ENCODE data around the gene BDKRB2. TPM values are rescaled to one million over a fixed set of nuclear protein-coding genes. Genes with fewer than 3 reads are reported as not detected.

The BDKRB2 gene
- total and polyA plus RNA-seq, 2 donors (not counting 1 experiment from before 2014, with no cell fraction given), result not detected

GRCh38 chr14:96250485-96250884, 45.8 kb downstream of the BDKRB2 start:
- DNase-seq, result no peak
- H3K27ac Mint-ChIP-seq, result no peak overlapping the region
- no peak overlapping the region for H3K4me2 ChIP-seq (replicated peaks; ENCODE audit: low read depth, low read length, poor library complexity, severe bottlenecking)
- peaks cover 0 to 3% (median 0%) of the 10 kb centered on the region in 3 donors for H3K9me3 ChIP-seq (ENCODE audit: control extremely low read depth in 1 of 3, control insufficient read depth in 2 of 3, insufficient read depth in 1 of 3, low read length in 2 of 3)
- H3K79me2 ChIP-seq (ENCODE audit: control insufficient read depth, insufficient read depth, low read length), result no peaks in the 10 kb centered on the region
- TF ChIP-seq EZH2 (IDR thresholded peaks at IDR 0.05; ENCODE audit: borderline replicate concordance, insufficient read depth, low read depth, low read length, poor library complexity, severe bottlenecking) (no peak), CTCF (IDR thresholded peaks at IDR 0.05) (no peak)
- no peak overlapping the region for H3K4me3 ChIP-seq (ENCODE audit: control extremely low read depth in 1 of 5, extremely low read depth in 1 of 5, insufficient read depth in 1 of 5, low read depth in 2 of 5, low read length in 4 of 5)
- no peaks in the 10 kb centered on the region for H4K20me1 ChIP-seq (ENCODE audit: control insufficient read depth, insufficient read depth, low read length, poor library complexity, severe bottlenecking)
- H3K27me3 Mint-ChIP-seq, result peaks cover 64% of the 10 kb centered on the region
- POLR2A ChIA-PET, result no interaction called here
- H3K4me1 ChIP-seq (ENCODE audit: control insufficient read depth in 2 of 2, insufficient read depth in 2 of 2, low read length in 2 of 2), result no peaks in the 10 kb centered on the region
- no peak for ATAC-seq (ENCODE audit: low read depth)
- peaks cover 0 to 23% (median 0%) of the 10 kb centered on the region in 4 experiments for H3K27me3 ChIP-seq (replicated peaks in 1 of 4; ENCODE audit: control extremely low read depth in 1 of 4, control insufficient read depth in 3 of 4, insufficient read depth in 4 of 4, low read length in 3 of 4)
- H2AFZ ChIP-seq (ENCODE audit: insufficient read depth, low read depth, low read length, poor library complexity, severe bottlenecking), result no peak overlapping the region
- intact Hi-C loops (cut with micrococcal nuclease), result no loop called here
- peaks cover 2% of the 10 kb centered on the region for H3K9me3 Mint-ChIP-seq (ENCODE audit: insufficient read depth)
- no peaks in the 10 kb centered on the region for H3K4me1 Mint-ChIP-seq
- H3K36me3 ChIP-seq (replicated peaks in 1 of 2; ENCODE audit: control extremely low read depth in 1 of 2, control insufficient read depth in 1 of 2, extremely low read depth in 1 of 2, insufficient read depth in 2 of 2, low read length in 1 of 2), result no peaks in the 10 kb centered on the region
- no peak overlapping the region for H3K9ac ChIP-seq (ENCODE audit: low read length)
- H3K27ac ChIP-seq (ENCODE audit: low read length in 2 of 2), result no peak overlapping the region
- 67% methylated on average over 1 of the region's 3 CpGs for WGBS (ENCODE audit: insufficient coverage)
- no peak overlapping the region for H3K4me3 Mint-ChIP-seq
- CTCF ChIA-PET, result no interaction called here

DNA sequence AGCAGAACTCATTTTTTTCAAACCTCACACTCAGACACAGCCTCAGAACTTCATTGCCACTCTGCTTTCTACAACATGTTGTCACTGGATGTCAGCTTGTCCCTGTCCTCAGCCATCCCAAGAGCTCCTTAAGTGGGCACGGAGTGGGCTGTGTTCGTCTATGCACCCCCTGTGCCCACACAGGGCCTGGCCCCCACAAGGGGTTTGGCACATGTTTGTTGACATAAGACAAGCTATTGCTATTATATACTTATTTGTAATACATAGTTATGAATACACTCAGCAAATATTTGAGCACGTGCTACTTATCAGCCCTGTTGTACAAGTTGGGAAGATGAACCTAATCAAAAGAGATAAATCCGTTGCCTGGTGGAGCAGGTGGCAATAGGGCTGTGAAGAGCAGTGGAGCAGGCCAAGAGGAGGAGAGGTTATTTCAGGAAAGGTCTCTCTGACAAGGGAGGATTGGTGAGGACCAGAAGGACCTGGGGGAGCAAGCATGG, 47.1 kb downstream of the BDKRB2 start:
- Mint-ChIP-seq H3K4me3 (no peak overlapping the region), H3K9me3 (ENCODE audit: insufficient read depth) (no peaks in the 10 kb centered on the region), H3K4me1 (no peaks in the 10 kb centered on the region), H3K27me3 (peaks cover 66% of the 10 kb centered on the region), H3K27ac (no peak overlapping the region)
- ChIA-PET POLR2A (no interaction called here), CTCF (no interaction called here)
- Histone ChIP-seq H3K4me2 (replicated peaks; ENCODE audit: low read depth, low read length, poor library complexity, severe bottlenecking) (no peak overlapping the region), H2AFZ (ENCODE audit: insufficient read depth, low read depth, low read length, poor library complexity, severe bottlenecking) (no peak overlapping the region), H3K27me3 (replicated peaks in 1 of 4; ENCODE audit: control extremely low read depth in 1 of 4, control insufficient read depth in 3 of 4, insufficient read depth in 4 of 4, low read length in 3 of 4) (peaks cover 0 to 26% (median 2%) of the 10 kb centered on the region in 4 experiments), H4K20me1 (ENCODE audit: control insufficient read depth, insufficient read depth, low read length, poor library complexity, severe bottlenecking) (no peaks in the 10 kb centered on the region), H3K27ac (ENCODE audit: low read length in 2 of 2) (no peak overlapping the region), H3K9ac (ENCODE audit: low read length) (no peak overlapping the region), H3K79me2 (ENCODE audit: control insufficient read depth, insufficient read depth, low read length) (no peaks in the 10 kb centered on the region), H3K36me3 (replicated peaks in 1 of 2; ENCODE audit: control extremely low read depth in 1 of 2, control insufficient read depth in 1 of 2, extremely low read depth in 1 of 2, insufficient read depth in 2 of 2, low read length in 1 of 2) (no peaks in the 10 kb centered on the region), H3K4me3 (ENCODE audit: control extremely low read depth in 1 of 5, extremely low read depth in 1 of 5, insufficient read depth in 1 of 5, low read depth in 2 of 5, low read length in 4 of 5) (no peak overlapping the region), H3K9me3 (ENCODE audit: control extremely low read depth in 1 of 3, control insufficient read depth in 2 of 3, insufficient read depth in 1 of 3, low read length in 2 of 3) (no peaks in the 10 kb centered on the region), H3K4me1 (ENCODE audit: control insufficient read depth in 2 of 2, insufficient read depth in 2 of 2, low read length in 2 of 2) (no peaks in the 10 kb centered on the region)
- intact Hi-C loops (cut with micrococcal nuclease), result no loop called here
- no peak for ATAC-seq (ENCODE audit: low read depth)
- 91% methylated on average over 3 of the region's 4 CpGs for WGBS (ENCODE audit: insufficient coverage)
- no peak for TF ChIP-seq EZH2 (IDR thresholded peaks at IDR 0.05; ENCODE audit: borderline replicate concordance, insufficient read depth, low read depth, low read length, poor library complexity, severe bottlenecking)
- TF ChIP-seq CTCF (IDR thresholded peaks at IDR 0.05), result no peak
- no peak for DNase-seq

Measured in B cell (primary cell).